Fibroblast of lung (primary cell): ENCODE data around the gene CCDC182. TPM values are rescaled to one million over a fixed set of nuclear protein-coding genes. Genes with fewer than 3 reads are reported as not detected.

Experiments used
- DNase-seq, 2 donors: peaks; one replicate each; pipeline versions ENCODE4 v3.0.0 to v3.0.0-alpha.2; 2010; ENCODE audit warnings: low read depth in 2 of 2
- H2AFZ ChIP-seq: 2 replicates; pipeline ENCODE4 v1.5.1; 2012; ENCODE audit warnings: low read length, control low read depth, inconsistent platforms
- H3K27ac ChIP-seq: 2 replicates; pipeline ENCODE4 v1.5.1; 2011; ENCODE audit warnings: low read length, control low read depth; ENCODE audit not compliant: insufficient read depth
- H3K27me3 ChIP-seq: 2 replicates; pipeline ENCODE4 v1.5.1; 2011; ENCODE audit warnings: mild to moderate bottlenecking, low read length; ENCODE audit not compliant: control insufficient read depth, insufficient read depth
- H3K36me3 ChIP-seq: 2 replicates; pipeline ENCODE4 v1.5.1; 2011; ENCODE audit warnings: low read length; ENCODE audit not compliant: control insufficient read depth, insufficient read depth
- H3K4me1 ChIP-seq: 2 replicates; pipeline ENCODE4 v1.5.1; 2011; ENCODE audit warnings: low read length; ENCODE audit not compliant: control insufficient read depth, insufficient read depth; ENCODE audit errors: extremely low read depth
- H3K4me2 ChIP-seq: 2 replicates; pipeline ENCODE4 v1.5.1; 2011; ENCODE audit warnings: low read length, control low read depth; ENCODE audit not compliant: insufficient read depth; ENCODE audit errors: extremely low read depth
- H3K4me3 ChIP-seq, 4 experiments: fragments of 200-600 bp in 1 of 4; sonication (generic) in 1 of 4; replicated peaks in 1 of 4; 2 replicates each; pipeline ENCODE4 v1.5.1; 2011 to 2016; ENCODE audit warnings: low read length in 4 of 4, low read depth in 3 of 4, mild to moderate bottlenecking in 3 of 4, control low read depth in 2 of 4, inconsistent platforms in 1 of 4, mixed read lengths in 1 of 4; ENCODE audit not compliant: insufficient read depth in 1 of 4; ENCODE audit errors: control extremely low read depth in 1 of 4
- H3K79me2 ChIP-seq: 2 replicates; pipeline ENCODE4 v1.5.1; 2012; ENCODE audit warnings: mild to moderate bottlenecking, low read length, inconsistent platforms; ENCODE audit not compliant: control insufficient read depth, insufficient read depth
- H3K9ac ChIP-seq: 2 replicates; pipeline ENCODE4 v1.5.1; 2011; ENCODE audit warnings: mild to moderate bottlenecking, low read length, control low read depth; ENCODE audit not compliant: insufficient read depth
- H3K9me3 ChIP-seq: 2 replicates; pipeline ENCODE4 v1.5.1; 2012; ENCODE audit warnings: low read depth, low read length; ENCODE audit not compliant: control insufficient read depth, insufficient read depth
- H4K20me1 ChIP-seq: 2 replicates; pipeline ENCODE4 v1.5.1; 2011; ENCODE audit warnings: low read length; ENCODE audit not compliant: control insufficient read depth, insufficient read depth; ENCODE audit errors: extremely low read depth
- EZH2 ChIP-seq: IDR thresholded peaks from 2 replicates; pipeline ENCODE4 v1.5.1; 2012; ENCODE audit warnings: low read length, control low read depth, mild to moderate bottlenecking; ENCODE audit errors: missing control alignments
- polyA plus RNA-seq, 2 donors: library from polyadenylated mRNA; depleted of rRNA in 1 of 2; stranded (reverse) in 1 of 2; unstranded in 1 of 2; fragments of >200 nt; gene quantifications; 2 replicates each; pipeline ENCODE4 v1.2.1, GENCODE V29; 2011 to 2012; ENCODE audit warnings: missing spikeins in 1 of 2
- total RNA-seq: library from RNA; depleted of rRNA; stranded (reverse); fragments of >200 nt; gene quantifications from 2 replicates; pipeline ENCODE4 v1.2.1, GENCODE V29; 2014
- TF ChIP-seq, protein P1 (sequence below), 2 donors: IDR thresholded peaks in 1 of 2; conservative IDR thresholded peaks in 1 of 2; 1 replicate in 1 of 2; 2 replicates in 1 of 2; pipeline ENCODE4 v1.5.1; 2011 to 2012; ENCODE audit warnings: low read length in 2 of 2, control low read depth in 1 of 2, inconsistent platforms in 1 of 2, low read depth in 1 of 2, mild to moderate bottlenecking in 1 of 2

The CCDC182 gene
- total and polyA plus RNA-seq, 2 donors (not counting 1 experiment from before 2014, with no cell fraction given) = not detected

DNA sequence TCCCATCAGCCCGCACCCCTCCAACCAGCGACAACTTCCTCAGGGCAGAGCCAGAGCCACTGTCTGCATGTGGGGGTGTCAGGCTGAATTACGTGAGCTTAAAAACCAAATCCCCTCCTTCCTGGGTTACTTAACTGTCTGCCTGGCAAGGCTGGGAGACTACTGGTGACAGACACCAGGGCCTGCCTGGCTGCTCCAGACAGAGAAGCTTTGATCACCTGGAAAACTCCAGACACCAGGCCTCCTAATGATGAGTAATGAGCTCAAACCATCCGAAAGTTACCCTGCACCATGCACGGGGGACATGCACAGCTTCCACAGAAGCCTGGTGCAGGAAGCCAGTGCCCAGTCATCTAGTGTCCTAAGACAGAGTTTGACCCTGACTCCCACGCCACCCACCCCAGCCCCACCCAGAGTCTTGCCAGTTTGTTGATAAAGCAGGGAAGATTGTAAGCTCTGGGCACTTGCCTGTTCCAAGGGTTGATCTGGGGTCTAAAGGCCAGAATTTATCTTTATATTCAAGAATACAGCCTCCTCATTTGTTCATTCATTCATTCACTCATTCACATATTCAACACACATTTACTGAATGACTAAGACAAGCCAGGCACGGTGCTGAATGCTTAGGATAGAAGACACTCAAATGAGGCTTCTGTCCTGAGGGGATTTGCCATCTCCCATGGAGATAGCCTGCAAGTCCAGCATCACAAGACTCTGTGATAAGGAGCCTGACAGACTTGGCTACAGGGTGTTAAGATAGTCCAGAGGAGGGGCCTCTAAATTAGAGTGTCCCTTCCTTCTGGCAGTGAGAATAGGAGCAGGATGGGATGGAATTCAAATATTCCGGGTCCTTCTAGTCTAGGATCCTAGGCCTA lies 7.2 kb upstream of the CCDC182 start:
- H3K9ac ChIP-seq = no peak overlapping the region
- H2AFZ ChIP-seq = no peak overlapping the region
- H3K27ac ChIP-seq = no peak overlapping the region
- H4K20me1 ChIP-seq = no peaks in the 10 kb centered on the region
- no peaks in the 10 kb centered on the region for H3K79me2 ChIP-seq
- no peaks in the 10 kb centered on the region for H3K36me3 ChIP-seq
- no peak for TF ChIP-seq EZH2
- TF ChIP-seq, protein P1, sequence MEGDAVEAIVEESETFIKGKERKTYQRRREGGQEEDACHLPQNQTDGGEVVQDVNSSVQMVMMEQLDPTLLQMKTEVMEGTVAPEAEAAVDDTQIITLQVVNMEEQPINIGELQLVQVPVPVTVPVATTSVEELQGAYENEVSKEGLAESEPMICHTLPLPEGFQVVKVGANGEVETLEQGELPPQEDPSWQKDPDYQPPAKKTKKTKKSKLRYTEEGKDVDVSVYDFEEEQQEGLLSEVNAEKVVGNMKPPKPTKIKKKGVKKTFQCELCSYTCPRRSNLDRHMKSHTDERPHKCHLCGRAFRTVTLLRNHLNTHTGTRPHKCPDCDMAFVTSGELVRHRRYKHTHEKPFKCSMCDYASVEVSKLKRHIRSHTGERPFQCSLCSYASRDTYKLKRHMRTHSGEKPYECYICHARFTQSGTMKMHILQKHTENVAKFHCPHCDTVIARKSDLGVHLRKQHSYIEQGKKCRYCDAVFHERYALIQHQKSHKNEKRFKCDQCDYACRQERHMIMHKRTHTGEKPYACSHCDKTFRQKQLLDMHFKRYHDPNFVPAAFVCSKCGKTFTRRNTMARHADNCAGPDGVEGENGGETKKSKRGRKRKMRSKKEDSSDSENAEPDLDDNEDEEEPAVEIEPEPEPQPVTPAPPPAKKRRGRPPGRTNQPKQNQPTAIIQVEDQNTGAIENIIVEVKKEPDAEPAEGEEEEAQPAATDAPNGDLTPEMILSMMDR (conservative IDR thresholded peaks at IDR 0.05 in 1 of 2, IDR thresholded peaks at IDR 0.05 in 1 of 2; ENCODE audit: low read depth in 1 of 2, low read length in 2 of 2) = no peak
- peaks cover 4% of the 10 kb centered on the region for H3K27me3 ChIP-seq
- H3K4me3 ChIP-seq = no peak overlapping the region
- H3K4me1 ChIP-seq = no peaks in the 10 kb centered on the region
- H3K9me3 ChIP-seq = no peaks in the 10 kb centered on the region
- DNase-seq = no peak
- no peak overlapping the region for H3K4me2 ChIP-seq

DNA sequence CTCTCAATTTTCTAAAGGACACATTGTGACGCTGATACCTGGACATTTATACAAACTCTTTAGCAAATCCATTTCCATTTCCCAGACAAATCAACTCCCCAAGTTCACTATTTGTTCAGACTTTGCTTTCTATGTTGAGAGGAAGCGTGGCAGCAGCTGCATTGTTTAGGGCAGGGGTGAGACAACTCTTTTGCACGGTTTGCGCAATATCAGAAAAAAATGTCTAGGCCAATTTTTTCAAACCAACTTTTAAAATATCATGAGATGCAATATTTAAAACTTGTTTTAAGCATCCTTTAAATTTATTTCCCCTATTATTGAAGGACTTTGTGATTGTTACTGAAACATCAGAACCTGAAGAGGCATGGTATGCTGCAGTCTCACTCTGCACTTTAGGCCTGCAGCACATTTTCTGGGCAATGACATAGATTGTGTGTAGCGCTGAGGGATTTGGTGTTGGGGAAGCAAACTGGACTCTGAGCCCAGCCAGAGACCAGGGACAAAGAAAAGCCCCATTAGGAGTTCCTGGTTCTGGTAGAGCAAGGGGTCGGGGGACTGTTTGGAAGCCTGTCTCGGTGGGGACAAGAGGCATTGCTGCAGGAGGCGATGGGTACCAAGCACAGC lies 6.4 kb upstream of the CCDC182 start:
- DNase-seq = peak in 1 of 2 donors; percentile 39

DNA sequence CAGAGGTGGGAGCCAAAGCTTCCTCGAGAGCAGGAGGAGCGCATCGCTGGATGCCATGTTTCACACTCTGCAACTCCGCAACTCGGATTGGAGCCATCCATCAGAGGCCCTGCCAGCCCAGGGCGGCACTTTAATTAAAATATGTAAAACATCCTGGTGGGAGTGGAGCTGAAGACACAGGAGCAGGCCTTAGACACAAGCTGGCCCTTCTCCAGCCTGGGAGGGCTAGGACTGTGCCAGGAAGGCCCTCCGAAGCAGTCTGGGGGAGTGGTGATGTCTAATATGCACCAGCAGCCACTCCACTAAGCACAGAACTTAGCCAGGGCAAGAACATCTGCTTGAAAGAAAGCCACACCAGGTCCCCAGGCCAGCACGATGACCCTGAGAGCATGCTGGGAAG lies 5.8 kb upstream of the CCDC182 start:
- no peaks in the 10 kb centered on the region for H3K4me1 ChIP-seq
- no peaks in the 10 kb centered on the region for H4K20me1 ChIP-seq
- no peak overlapping the region for H2AFZ ChIP-seq

More for the DNA sequence above, 6.4 kb upstream of the CCDC182 start:
- TF ChIP-seq EZH2 = no peak
- TF ChIP-seq, protein P1 (conservative IDR thresholded peaks at IDR 0.05 in 1 of 2, IDR thresholded peaks at IDR 0.05 in 1 of 2; ENCODE audit: low read depth in 1 of 2, low read length in 2 of 2) = no peak
- Histone ChIP-seq H3K9me3 (no peaks in the 10 kb centered on the region), H3K27me3 (peaks cover 9% of the 10 kb centered on the region), H3K4me3 (no peak overlapping the region), H3K79me2 (no peaks in the 10 kb centered on the region), H3K4me2 (no peak overlapping the region), H3K4me1 (no peaks in the 10 kb centered on the region), H3K27ac (no peak overlapping the region), H4K20me1 (no peaks in the 10 kb centered on the region), H3K36me3 (no peaks in the 10 kb centered on the region), H2AFZ (no peak overlapping the region), H3K9ac (no peak overlapping the region)

More for the DNA sequence above, 5.8 kb upstream of the CCDC182 start:
- H3K27me3 ChIP-seq = peaks cover 10% of the 10 kb centered on the region
- no peak for TF ChIP-seq EZH2
- TF ChIP-seq, protein P1 (conservative IDR thresholded peaks at IDR 0.05 in 1 of 2, IDR thresholded peaks at IDR 0.05 in 1 of 2; ENCODE audit: low read depth in 1 of 2, low read length in 2 of 2) = no peak
- no peaks in the 10 kb centered on the region for H3K9me3 ChIP-seq
- H3K79me2 ChIP-seq = no peaks in the 10 kb centered on the region
- no peak for DNase-seq
- no peaks in the 10 kb centered on the region for H3K36me3 ChIP-seq
- no peak overlapping the region for H3K4me3 ChIP-seq
- no peak overlapping the region for H3K4me2 ChIP-seq
- H3K9ac ChIP-seq = no peak overlapping the region
- H3K27ac ChIP-seq = no peak overlapping the region
